NCI-H1930 (cell line): ENCODE data around the gene SLCO2A1.

Experiments used
- DNase-seq, 2 experiments: peaks; one replicate each; lab custom pipeline; 2025; lab: John Stamatoyannopoulos, UW

SLCO2A1 gene

DNA sequence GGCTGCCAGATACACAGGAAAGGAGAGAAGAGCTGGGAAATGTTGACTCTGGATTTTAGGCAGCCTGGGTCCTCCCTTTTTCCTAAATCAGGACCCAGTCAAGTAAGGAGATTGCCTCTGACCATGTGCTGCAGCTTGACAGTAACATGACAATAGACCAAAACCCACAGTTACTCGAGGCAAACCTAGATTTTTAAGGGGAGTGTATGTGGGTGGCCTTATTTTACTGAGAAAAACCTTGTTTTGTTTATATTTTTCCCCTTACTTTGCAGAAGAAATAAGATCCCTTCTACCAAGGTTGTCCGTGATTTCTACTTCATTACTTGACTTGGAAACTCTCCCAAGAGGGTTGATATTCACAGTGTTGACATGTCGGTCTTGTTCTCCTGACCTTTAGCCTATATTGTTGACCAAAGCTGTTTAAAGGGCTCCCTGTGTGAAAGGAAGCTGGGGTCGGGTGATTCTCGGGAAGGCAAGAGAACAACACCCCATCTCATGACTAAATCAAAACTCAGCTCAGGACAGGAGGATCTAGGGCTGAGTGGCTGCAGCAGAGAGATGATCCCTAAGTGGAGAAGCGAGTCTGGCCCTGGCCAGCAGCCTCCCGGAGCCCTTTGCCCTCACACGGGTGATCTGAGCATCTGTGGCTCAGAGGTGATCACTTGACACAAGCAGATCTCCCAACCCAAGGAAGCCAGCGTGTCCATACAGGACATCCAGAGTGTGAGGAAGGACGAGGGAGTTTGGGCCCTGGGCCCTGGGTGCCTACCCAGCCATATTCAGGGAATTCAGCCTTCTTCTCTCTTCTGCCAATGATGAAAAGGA lies 31.0 kb upstream of the SLCO2A1 start:
- no peak for DNase-seq

DNA sequence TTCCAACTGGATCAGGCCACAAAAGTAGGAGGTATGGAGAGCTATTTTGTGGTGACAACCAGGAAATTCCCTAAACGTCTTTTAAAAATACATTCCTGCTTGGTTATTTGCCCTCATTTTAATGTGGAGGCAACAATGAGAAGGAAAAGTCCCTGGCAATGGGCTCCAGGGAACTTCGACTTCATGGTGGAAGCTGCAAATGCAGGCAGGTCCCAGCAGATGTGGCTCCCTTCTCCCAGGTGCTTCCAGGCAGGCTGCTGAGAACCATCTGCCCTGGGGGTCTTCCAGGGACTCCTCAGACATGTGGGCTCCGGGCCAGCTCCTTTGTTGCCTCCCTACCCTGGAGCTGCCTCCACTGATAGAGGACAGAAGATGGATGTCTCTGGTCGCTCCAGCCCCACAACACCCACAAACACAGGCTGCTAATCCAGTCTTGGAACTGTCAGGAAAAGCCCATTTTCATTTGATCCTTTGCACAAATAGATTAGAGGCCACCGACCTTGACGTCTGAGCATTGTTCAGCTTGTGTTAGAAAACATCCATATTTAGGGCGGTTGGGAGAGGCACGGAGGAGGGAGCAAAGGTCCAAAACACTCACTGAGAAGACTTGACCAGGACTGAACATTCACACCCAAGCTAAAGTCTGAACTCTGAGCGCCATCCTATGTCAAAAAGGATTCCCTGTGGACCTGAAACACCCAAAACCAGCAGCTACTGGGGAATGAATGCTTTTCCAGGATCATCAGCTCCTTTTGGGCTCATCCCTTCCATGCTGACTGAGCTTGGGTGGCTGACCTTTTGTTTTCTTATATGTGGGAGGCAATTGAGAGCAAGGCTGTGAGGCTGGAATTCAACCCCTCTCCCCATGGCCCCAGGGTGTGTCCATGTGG lies 30.2 kb upstream of the SLCO2A1 start:
- no peak for DNase-seq

DNA sequence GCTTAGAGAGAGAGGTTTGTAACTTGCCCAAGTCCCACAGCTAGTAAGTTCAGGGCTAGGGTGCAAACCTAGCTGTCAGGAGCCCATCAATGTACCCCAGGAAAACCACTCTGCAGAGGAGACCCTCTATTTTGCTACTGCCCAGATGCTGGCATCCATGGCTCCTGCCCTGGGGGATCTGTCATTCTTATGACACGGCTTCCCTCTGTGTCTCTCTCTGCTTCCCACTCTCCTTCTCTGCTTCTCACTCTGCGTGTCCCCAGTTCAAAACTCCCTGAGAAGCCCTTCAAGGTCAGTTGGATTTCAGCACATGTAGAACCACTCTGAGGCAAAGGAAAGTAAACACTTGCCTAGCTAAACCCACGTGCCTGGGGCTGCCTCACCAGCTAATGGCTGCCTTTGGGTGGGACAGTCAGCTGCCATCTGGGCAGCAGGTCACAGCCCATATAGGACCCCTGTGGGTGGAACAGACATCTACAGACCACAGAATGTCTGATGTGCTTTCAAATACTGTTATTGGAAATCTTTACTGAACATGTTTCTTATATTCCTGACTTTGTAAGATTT lies 29.4 kb upstream of the SLCO2A1 start:
- no peak for DNase-seq

DNA sequence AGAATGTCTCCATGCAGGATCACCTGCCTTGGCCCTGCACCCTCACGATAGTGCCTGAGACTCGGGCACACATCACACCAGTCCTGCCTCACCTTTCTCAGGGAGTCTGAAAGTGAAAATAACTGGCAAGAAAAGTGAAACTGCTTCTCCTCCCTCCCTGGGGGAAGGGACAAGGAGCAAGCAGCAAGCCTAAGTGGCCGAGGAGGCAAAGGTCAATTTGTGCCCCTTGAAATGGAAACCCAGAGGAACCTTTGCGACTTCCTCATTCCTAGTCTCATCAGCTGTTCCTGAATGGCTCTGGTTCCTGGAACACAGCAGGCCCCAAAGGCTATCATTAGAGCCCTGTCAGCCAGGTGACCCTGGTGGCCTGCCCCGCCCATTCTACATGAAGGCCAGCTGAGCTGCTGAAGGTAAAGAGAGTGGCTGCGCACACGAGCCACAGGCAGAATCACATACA lies 28.0 kb upstream of the SLCO2A1 start:
- DNase-seq: no peak

DNA sequence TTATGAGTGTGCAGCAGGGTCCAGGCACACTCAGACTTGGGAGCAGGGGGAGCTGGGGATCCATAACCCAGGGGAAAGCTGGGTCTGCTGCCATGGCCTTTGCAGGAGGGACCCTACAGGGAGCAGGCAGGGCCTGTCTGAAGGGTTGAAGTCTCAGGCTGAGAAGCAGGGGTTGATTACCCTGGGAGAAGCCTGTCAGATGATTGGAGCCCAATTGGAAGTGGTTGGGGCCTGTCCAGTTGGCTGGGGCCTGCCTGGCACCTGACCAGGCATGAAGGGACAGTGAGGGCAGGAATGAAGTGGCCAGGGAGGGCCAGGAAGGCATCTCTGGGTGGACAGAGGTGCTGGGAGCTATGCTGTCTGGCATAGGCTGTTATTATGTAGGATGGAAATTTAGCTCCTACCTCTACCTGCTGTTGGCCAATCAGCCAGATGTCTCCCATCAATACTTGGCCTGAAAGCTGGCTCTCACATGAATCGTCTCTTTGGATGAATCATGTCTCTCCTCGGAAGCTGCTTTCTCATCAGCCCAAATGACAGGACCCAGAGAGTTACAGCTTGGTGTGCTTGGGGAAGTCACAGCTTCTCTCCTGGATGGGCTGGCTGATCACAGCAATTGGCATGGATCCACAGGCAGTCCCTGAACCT lies 27.4 kb upstream of the SLCO2A1 start:
- no peak for DNase-seq

- no peak for DNase-seq
Measured at GRCh38 chr3:134056464-134056891, 26.8 kb upstream of the SLCO2A1 start.

DNA sequence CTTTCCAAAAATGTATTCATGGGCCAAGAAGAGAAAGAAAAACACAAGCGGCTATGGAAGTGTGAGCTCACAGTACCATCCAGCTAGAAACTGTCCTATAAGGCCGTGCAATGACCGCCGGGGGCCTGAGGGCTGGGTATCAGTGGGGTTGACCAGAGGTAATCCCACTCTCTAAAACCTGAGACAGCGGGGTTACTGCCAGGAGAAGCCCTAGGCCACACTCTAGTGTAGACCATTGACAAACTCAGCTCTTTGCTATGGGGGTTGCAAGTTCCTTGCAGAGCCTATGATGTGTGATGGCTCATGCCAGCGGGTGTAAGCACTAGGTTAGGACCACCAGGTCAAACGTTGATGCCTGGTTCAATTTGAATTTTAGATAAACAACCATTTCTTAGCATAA lies 25.9 kb upstream of the SLCO2A1 start:
- no peak for DNase-seq

DNA sequence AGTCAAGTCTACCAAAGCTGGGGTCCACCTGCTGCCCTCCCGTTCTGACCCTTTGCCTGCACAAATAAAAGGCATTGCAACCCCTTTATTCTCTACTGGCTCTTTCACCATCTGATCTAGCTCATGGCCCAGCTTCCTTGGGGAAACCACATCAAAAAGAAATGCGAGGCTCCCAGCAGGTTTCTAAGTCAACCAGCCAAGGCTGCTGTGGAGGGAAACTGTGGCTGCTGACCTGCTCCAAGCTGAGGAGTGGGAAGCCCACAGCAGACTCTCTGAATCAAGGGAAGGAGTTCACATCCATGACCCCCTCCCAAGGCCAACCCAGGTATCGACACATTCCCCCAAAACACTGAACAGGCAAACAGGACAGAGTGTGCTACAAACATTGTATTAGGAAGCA lies 25.2 kb upstream of the SLCO2A1 start:
- no peak for DNase-seq

DNA sequence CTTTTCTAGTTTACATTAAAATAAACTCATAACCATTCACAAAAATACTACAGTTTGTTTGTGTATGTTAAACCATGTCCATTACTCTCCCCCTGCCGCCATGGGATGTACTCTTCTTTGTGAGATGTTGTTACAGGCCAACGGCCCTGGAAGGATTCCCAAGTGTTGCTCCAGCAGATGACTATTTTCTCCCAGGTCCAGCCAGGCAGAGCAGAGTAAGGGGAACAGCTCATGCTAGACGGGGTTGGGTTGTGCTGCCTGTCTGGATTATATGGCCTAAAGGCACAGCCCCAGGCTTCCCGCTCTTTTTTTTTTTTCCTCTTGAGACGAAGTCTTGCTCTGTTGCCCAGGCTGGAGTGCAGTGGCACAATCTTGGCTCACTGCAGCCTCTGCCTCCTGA lies 24.5 kb upstream of the SLCO2A1 start:
- DNase-seq: no peak

GRCh38 chr3:134052370-134052769 lies 22.6 kb upstream of the SLCO2A1 start:
- no peak for DNase-seq

DNA sequence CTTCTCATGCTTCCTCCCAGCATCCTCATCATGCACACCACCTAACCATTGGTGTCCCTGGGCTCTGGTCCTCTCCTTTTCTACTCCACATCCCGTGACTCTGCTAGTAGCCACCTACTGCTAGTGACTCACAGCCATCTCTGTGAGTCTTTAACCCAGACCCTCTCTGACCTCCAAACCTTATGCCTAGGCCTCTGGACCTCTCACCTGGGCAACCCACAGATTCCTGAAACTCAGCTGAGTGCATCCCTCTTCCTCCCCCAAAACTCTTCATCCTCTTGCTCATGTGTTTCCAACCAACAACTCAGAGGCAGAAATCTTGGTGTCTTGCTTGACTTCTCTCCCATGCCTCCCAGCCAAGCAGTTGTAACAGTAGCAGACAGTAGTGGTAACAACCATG lies 20.0 kb upstream of the SLCO2A1 start:
- no peak for DNase-seq

DNA sequence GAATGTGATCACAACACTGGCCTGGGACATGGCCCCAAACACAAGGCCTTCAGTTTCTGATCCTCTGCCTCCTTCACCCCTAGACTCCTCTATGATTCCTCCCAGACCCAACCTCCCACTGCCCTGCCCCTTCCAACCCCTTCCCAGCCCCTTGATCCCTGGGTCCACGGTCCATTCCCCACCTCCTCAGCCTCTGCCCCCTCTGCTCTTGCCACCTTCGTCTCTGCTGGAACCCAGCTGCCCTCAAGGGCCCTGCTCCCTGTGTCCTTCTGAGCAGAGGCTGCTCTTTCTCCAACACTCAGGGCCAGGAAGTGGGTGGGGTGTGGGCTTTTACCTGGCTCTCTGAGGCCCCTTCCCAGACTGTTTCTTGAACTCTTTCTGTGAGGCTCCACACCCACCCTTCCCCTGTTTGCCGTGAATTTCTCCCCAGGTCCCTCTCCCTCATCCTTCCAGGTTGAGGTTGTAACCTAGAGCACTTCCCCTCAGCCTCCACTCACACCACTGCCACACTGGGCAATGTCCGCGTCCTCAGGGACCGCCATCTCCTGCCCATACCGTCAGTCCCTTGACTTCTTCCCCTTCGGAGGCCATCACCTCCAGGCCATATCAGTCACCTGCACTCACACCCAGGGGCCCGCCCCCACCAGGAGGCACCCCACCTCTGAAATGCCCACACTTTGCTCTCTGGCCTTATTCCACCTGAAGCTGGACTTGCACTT lies 18.7 kb upstream of the SLCO2A1 start:
- DNase-seq: no peak

- DNase-seq: no peak
Measured at GRCh38 chr3:134044459-134044858, 14.7 kb upstream of the SLCO2A1 start.

GRCh38 chr3:134040066-134040465 lies 10.3 kb upstream of the SLCO2A1 start:
- no peak for DNase-seq

GRCh38 chr3:134039161-134039862 lies 9.6 kb upstream of the SLCO2A1 start:
- DNase-seq: no peak

GRCh38 chr3:134038716-134039115 lies 9.0 kb upstream of the SLCO2A1 start:
- no peak for DNase-seq

DNA sequence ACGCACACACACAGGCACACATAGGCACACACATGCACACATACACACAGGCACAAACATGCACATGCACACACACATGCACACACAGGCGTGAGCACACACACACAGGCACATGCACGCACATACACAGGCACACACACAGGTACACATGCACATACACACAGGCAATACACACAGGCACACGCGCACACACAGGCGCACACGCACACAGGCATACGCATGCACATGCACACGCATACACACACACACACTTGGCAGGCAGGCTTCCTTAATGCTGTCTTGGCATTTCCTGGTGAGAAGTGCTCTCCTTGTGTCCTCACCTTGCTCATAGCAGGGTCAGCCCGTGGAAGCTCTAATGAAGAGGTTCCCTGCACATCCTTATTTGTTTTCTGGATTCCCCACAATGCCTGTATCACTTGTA lies 8.4 kb upstream of the SLCO2A1 start:
- no peak for DNase-seq

DNA sequence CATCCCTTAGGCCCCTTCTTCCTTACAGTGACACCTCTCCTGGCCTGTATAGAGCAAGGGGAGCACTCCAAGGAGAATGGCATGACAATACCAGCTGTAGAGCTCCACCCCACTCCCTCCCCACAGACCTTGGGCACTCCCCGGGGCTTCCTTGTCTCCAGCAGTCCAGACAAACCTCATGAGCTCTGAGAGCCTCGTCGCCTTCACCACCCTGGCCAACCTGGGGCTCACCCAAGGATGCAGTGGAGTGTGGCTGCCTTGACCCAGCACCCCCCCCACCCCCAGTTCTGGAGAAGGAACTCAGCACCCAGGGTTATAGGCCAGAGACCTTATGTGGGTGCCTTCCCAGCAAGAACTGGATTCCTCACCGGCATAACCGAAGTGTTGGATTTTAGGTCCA lies 7.4 kb upstream of the SLCO2A1 start:
- no peak for DNase-seq

DNA sequence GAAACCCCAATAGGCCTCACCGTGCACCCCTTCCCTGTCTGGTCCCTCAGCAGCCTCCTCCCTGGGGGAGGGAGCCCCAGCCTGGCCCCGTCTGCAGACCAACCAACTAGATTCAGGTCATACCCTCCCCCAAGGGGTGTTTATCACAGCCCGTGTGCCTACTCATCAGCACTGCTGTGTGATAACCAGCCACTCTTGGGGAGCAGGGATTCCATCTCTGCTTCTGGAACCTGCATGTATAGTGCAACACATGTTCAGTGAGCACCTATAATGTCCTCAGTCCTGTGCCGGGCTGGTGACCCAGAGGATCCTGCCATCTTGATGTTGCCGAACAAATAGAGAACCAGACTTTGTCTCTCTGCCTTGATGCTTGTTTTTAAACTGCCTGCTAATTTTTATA lies 6.6 kb upstream of the SLCO2A1 start:
- DNase-seq: no peak

GRCh38 chr3:134035836-134036235 lies 6.1 kb upstream of the SLCO2A1 start:
- DNase-seq: no peak
